NCI-H146 treated with DMSO at 0.1 percent for 48 hours (cell line): ENCODE data around the gene ARL3.
"Not testable (repeated sequence)": the region's sequence is repeated elsewhere in the genome, so short reads cannot be mapped to it uniquely, and the experiment has no call there.

Experiments
- DNase-seq: peaks from one replicate; lab custom pipeline; 2025; ENCODE audit not compliant: unreplicated experiment; lab: John Stamatoyannopoulos, UW

Gene ARL3

DNA sequence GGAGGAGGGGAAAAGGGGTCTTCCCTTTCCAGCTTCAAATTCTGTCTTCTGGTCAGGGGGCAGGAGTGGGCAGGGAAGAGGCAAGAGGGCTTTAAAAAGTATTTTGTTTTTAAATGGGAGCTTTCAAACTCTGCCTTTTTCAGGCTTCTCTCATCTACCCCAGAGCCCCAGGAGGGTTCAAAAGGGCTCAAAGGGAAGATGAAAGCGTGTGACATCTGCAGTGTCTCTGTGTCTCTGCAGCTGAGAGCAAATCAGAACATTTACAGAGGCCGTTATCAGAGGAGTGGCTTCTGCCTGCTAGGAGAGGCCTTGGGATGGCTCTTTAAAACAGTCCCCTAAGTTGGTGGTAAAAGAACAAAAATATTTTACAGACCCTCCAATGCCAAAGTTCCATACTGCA, 39.6 kb downstream of the ARL3 start:
- DNase-seq: no peak

DNA sequence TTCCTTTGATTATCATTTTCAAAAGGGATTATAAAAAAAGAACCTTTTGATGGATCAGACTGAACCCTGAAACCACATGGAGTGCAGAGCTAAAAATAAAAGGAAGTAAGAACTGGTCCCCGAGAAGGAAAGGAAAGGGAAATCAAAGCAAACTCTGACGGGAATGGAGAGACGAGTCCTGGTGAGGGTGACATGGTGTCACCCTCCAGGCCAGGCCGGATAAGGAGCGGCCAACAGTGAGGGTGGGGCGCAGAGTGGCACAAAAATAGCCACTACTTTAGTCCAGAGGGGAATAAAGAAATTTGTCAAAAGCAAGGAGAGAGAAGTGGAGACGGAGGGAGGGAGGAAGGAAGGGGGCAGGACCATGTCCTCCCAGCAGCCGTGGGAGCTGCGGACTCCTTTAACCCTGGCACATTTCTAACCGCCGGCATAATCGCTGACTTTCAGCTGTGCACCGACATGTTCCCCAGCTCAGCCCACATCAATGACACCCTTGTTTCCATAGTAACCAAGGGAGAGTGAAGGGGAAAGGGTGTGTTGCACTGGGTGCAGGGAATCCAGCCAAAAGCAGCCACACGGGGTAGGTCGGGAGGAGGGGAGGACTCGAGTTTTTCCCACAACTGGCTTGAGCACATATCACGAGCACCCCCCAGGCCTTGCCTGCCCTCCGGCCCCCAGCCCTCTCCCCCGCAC, 40.2 kb downstream of the ARL3 start:
- DNase-seq: no peak

DNA sequence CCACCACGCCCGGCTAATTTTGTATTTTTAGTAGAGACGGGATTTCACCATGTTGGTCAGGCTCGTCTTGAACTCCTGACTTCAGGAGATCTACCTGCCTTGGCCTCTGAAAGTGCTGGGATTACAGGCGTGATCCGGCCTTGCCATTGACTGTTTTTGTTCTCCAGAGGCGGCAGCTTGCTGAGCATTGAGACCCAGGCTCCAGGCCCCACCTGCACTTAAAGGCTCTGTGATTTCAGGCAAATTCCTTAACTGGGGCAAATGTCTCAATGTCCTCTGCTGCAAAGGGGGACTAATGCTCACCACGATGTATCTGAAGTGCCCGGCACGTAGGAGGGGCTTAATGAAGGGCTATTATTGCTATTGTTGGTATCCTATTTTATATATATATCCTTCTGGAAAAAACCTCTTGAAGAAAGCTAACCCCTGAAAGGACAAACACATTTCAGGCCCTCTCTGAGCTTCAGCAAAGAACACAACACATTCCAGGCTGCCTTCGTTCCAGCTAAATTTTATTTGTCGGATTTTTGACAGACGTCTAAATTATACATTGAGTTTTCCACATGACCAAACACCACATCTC, 40.9 kb downstream of the ARL3 start:
- no peak for DNase-seq

DNA sequence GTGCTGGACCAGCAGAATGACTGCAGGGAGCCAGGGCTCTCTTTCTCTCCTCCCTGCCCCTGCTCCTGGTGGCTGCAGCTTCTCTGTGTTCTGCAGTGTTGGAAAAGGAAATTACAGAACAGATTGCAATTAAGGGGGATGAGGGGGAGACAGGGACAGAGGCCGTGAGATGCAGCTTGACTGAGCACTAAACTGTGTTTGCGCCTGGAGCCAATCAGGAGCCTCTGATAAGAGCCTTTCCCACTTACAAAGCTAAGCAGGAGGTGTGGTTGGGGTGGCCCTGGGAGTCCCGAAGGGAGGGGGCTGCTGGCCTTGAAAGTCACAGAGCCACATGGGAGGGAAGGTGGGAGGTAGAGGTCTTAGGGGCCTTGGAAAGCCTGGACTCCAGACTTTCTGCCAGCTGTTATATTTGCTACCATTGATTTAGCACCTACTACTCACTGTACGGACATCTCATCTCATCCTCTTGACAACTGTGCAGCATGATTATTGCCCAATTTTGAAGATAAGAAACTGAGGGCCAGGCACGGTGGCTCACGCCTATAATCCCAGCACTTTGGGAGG, 43.2 kb downstream of the ARL3 start:
- DNase-seq: no peak

DNA sequence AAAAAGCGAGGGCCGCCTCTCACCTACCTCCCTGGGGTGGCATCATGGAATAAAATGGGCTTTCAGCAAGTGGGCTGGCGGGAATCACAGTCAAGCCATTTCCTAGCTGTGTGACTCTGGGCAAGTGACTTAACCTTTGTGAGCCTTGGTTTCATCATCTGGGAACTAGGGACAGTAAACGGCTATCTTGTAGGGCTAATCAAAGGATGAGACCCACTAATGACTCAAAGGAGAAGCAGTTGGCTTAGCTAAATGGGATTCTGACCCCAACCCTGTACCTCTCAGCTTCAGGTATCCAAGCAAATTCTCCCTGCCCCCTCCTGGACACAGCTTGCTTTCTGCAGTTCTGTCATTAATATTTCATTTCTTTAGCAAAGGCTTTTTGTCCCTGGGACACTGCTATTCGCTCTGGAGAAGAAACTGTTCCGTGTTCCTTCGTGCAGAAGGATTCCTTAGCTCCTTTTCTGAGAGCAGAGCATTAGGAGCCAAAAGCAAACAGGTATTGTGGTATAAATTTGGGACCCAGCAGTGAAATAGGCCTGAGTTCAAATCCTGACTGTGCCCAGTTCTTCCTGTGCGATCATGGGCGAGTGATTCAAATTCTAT, 44.0 kb downstream of the ARL3 start:
- no peak for DNase-seq

DNA sequence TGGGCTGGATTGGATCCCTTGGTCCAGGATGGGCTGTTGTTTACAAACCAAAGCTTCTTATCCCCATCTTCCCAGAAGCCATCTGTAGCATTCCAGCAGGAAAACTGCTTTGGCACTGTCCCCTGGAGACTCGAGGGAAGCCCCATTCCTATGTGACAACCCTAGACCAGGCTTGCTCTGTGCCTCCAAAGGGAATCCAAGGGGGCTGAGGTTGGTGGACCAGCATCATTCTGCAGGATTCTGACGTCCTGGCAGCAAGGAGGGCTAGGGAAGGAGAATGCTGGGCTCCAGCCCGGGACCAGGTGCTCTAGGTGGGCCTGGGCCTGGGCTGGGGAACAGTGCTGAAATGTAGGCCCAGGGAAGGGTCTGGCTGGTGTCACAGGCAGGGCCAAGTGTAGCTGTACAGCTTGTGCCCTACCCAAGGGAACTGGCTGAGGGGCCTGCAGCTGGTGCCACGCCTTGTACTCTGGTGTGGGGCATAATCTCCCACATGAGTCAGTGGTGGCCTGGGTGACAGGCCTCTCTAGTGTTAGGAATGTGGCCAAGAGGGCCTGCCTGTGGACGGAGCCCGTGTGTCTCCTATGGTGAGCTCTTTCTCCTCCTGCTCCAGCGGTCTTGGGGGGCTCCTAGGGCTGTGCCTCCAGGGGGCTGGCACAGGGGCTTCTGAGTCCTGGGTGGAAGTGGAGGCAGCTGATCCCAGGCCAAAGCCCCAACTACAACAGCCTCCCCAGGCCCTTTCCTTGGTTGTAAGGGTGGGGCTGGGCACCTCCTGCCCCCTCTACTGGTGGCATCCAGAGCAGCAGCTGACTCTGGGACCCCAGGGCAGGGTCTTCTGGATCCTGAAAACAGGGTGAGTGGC, 44.8 kb downstream of the ARL3 start:
- no peak for DNase-seq

DNA sequence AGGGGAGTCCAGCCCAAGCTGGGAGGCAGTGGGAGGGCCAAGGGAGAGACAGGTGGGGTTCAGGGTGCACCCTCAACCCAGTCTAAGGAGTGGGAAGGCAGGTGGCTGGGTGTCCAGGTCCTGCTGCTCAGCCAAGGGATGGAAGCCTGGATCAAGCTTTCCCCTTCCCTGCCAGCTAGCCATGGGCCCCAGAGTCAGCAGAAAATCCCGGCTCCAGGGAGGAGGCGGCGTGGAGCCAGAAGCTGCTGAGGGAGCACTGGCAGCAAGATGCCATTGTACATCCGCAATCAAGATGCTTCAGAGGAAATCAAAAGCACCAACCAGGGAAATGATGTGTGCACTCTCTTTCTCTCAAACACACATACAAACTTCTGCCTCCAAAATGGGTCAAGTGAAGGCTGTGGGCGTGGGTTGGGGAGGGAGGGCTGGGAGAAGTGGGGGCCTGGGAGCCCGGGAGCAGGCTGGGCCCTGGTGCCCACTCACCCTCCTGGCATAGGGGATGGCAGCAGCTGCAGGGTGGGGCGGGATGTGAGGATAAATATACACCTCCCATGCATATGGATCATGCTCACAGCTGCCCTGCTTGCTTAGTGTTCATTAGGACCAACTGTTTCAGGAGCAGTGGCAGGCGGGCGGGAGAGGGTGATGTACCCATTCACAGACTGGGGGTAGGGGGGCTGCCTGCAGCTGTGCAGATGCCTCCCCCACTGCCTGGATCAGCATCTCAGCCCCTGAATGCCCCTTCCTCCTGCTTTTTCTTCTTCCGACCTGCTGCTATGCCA, 45.7 kb downstream of the ARL3 start:
- DNase-seq: no peak

DNA sequence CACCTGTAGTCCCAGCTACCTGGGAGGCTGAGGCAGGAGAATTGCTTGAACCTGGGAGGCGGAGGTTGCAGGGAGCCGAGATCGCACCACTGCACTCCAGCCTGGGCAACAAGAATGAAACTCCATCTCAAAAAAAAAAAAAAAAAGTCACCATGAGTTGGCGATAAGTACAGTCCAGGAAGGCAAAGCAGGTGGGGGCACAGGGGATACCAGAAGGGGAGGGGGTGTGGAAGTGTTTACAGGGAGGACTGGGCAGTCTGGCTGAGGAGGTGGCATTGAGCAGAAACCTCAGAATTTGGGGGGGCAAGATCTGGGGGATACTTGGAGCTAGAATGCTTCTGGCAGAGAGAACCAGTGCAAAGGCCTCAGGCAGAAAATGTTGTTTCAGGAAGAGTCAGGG, 46.8 kb downstream of the ARL3 start:
- not testable (repeated sequence) for DNase-seq

DNA sequence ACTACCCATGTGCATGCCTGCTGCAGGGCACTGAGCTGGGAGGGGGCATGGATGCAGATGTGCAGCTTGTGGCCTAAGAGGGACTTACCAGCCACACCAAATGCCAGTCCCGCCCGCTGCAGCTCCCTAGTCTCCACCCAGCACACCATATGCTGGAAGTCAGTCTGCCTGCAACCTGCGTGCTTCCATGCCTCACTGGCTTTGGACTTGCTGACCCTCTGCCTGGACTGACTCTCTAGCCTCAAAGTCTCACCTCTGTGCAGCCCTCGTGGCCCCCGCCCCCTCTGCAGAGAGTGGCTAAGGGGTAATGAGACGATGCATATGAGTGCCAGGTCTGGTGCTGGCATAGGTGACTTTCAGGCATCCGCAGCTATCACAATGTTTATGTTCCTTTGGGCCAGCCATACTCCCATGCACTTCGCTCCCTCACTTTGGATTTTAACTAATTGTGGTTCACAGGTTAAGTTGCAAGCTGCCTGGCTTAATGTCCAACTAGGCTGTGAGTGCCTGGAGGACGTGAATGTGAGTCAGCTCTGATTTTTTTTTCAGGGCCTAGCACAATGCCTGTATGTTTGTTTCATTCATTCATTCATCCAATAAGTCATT, 48.2 kb downstream of the ARL3 start:
- DNase-seq: no peak

DNA sequence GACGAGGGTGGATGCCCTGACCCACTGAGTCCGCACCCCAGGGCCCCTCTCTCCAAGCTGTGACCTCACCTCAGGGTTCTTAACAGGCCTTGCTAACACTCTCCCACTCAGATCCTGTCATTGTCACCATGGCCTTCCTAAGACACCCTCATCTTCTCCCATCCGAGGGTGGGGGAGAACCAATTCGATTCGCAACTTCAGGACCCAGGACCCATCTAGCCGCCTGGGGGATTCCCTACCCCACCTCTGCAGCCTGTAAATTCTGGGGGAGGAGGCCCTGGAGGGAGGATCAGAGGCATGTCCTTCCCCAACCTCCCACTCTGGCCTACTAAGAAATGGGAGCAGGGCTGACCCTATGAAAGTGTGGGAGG, 52.6 kb downstream of the ARL3 start:
- DNase-seq: no peak

DNA sequence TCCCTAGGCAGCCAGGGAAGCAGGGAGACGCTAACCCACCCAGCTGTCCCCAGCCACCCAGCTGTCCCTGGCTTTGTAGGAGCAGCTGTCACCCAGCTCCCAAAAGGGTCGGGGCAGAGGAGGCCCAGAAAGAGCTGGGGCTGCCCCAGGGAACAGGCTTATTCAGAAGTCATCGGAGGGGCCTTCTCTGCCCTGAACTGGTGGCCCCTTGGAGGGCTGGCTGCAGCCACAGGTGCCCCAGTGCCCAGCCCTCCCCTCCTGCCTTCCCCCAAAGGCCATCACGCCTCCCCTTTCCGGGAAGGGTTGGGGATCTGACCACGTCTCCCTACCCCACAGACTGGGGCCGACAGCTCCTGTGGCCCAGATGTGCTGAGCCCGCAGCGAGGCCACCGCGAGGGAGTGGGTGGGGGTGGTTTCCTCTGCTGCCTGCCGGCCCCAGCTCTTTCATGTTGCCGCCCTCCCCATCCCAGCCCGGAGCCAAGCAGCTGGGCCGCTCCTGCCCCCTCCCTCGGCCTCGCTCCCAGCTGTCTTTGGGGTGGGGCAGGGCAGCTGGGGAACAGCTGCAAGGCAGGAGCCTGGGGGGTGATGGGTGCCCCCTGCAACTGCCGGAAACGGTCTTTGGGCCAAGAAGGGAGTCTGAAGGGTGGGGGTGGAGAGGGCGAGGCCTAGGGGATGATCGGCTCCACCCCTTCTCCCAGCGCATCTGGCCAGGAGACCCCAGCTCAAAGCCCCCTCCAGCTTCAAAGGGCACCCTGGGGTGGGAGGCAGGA, 53.1 kb downstream of the ARL3 start:
- DNase-seq: peak; percentile 7

DNA sequence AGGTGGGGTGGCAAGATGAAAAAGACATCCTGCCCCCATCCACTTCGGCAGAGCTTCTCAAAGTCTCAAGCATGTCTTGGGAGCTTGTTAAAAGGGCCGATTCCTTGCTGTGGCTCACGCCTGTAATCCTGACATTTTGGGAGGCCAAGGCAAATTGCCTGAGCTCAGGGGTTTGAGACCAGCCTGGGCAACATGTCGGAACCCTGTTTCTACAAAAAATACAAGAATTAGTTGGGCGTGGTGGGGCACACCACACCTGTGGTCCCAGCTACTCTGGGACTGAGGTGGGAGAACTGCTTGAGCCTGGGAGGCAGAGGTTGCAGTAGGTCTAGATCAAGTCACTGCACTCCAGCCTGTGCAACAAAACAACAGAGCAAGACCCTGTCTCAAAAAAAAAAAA, 55.4 kb downstream of the ARL3 start:
- DNase-seq: no peak

DNA sequence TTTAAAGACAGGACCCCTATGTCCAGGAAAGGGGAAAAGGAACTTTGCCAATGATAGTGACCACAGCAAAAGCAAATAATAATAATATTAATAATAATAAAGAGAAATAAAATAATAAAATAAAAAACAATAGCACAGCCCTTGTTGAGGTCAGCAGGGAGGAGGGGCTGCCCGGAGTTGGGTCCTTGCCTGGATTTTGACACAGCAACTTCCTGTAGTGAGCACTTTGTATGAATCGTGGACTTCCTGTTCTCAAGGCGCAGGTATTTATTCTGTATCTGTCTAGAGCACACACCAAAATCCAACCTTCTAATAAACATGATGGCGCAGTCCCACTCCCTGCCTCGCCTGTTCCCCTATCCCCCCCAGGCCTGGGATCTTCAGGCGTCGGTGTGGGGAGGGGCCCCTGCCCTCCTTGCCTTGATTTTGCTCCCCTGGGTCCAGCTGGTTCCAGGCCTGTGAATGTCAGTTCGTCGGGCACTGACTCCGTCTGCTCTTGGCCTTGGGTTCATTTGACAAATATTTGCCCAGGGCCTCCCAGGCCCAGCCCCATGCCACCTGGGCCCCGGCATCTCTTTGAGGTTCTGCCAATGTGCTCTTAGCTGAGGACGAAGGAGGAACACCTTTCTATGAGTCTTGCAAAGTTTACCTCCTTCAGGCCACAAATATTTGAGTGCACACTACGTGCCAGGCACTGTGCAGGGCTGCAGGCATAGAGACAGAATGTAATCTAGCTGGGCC, 56.0 kb downstream of the ARL3 start:
- no peak for DNase-seq

DNA sequence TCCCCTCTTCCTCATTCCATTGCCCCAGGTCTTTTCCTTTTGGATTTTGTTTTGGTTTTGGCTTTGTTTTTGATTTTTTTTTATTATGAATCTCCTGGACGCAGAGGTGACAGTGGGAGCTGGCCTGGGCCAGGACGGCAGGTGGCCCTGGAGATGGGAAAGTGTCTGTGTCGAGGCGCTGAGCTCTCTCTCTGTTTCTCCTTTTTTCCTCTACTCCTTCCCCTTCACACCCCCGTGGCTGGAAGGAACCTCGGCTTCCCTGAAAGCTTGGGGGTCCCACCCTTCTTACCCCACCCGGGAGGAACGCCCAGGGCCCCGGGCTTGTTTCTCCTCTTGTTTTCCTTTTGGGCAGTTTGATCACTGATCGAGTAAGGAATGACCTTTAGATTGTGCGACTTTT, 56.7 kb downstream of the ARL3 start:
- no peak for DNase-seq

DNA sequence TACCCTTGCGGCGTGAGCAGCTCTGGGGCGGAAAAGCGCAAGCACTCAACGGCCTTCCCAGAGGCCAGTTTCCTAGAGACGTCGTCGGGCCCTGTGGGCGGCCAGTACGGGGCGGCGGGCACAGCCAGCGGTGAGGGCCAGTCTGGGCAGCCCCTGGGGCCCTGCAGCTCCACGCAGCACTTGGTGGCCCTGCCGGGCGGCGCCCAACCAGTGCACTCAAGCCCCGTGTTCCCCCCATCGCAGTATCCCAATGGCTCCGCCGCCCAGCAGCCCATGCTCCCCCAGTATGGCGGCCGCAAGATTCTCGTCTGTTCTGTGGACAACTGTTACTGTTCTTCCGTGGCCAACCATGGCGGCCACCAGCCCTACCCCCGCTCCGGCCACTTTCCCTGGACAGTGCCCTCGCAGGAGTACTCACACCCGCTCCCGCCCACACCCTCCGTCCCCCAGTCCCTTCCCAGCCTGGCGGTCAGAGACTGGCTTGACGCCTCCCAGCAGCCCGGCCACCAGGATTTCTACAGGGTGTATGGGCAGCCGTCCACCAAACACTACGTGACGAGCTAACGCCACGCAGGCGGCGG, 57.3 kb downstream of the ARL3 start:
- DNase-seq: no peak

DNA sequence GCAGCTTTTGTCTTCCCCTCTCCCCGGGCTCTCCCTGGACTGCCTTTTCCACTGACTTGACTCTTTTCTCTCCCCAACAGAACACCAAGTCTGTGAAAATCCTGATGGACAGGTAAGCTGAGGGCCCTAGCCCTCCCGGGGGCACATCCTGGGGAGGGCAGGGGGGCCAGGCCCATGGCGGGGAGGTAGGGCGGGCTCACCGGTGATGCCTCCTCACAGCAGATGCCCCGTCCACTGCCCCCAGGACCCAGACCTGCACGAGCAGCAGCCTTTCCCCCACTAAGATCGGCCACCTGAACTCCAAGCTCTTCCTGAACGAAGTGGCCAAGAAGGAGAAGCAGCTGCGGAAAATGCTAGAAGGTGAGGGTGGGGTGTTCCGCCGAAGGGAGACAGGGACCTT, 58.2 kb downstream of the ARL3 start:
- DNase-seq: no peak

DNA sequence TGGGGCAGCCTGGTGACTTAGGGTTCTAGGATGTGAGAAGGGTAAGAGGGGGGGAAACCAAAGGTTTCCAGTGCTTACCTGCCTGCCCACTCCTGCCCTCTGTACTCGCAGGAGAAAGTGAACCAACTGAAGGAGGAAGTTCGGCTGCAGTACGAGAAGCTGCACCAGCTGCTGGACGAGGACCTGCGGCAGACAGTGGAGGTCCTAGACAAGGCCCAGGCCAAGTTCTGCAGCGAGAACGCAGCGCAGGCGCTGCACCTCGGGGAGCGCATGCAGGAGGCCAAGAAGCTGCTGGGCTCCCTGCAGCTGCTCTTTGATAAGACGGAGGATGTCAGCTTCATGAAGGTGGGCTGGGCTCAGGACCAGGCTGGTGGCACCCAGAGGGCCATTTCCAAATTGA, 59.2 kb downstream of the ARL3 start:
- DNase-seq: no peak

DNA sequence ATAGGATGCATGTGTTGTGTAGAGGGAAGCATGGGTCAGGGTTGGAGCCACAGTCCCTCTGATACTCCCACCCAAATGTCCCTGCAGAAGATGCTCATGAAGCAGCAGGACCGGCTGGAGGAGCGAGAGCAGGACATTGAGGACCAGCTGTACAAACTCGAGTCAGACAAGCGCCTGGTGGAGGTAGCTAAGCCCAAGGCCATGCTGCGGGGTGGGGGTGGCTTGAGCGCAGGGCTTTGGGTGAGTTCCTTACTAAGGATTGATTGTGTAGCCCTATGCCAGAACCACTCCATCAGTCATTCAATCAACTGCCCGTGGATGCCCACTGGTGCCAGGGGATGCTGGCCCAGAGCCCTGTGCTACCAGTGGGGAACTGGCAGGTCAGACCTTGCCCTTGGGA, 59.6 kb downstream of the ARL3 start:
- DNase-seq: no peak

DNA sequence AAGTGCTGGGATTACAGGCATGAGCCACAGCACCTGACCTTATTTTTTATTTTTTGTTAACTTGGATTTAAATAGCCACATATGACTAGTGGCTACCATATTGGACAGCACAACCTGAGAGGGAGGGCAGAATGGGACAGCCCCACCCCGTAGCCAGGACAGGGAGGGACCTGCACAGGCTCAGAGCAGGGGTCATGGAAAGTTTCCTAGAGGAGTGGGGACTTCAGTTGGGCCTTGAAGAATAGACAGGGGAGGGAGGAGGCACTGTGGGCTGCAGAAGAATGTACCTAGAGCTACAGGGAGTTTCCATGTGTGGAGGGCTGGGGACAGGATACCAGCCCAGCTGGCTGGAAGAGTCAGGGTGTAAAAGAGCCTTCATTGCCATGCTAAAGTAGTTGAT, 61.1 kb downstream of the ARL3 start:
- no peak for DNase-seq
